H9 (cell line): Measurements from ENCODE around the gene RERE. TPM values are rescaled to one million over a fixed set of nuclear protein-coding genes. Genes with fewer than 3 reads are reported as not detected.

Source experiments
- DNase-seq: peaks from one replicate; pipeline ENCODE4 v3.0.0-alpha.2; 2017
- H2AFZ ChIP-seq: one replicate; pipeline ENCODE4 v1.6.1; 2013; ENCODE audit warnings: mild to moderate bottlenecking, low read length, control low read depth, moderate library complexity
- H2AK5ac ChIP-seq: 2 replicates; pipeline ENCODE4 v1.6.1; 2013; ENCODE audit warnings: low read length, control low read depth, mixed read lengths; ENCODE audit not compliant: insufficient read length
- H2BK120ac ChIP-seq: one replicate; pipeline ENCODE4 v1.6.1; 2013; ENCODE audit warnings: low read depth, mild to moderate bottlenecking, low read length, control low read depth, inconsistent platforms; ENCODE audit not compliant: poor library complexity, severe bottlenecking
- H2BK12ac ChIP-seq: 2 replicates; pipeline ENCODE4 v1.6.1; 2013; ENCODE audit warnings: low read length, control low read depth, mixed read lengths, low read depth; ENCODE audit not compliant: insufficient read length
- H2BK15ac ChIP-seq: 2 replicates; pipeline ENCODE4 v1.6.1; 2013; ENCODE audit warnings: low read depth, low read length, control low read depth
- H2BK20ac ChIP-seq: one replicate; pipeline ENCODE4 v1.6.1; 2013; ENCODE audit warnings: low read depth, mild to moderate bottlenecking, low read length, control low read depth, inconsistent platforms; ENCODE audit not compliant: poor library complexity, severe bottlenecking
- H2BK5ac ChIP-seq: 2 replicates; pipeline ENCODE4 v1.6.1; 2013; ENCODE audit warnings: low read length, control low read depth, mixed read lengths; ENCODE audit not compliant: insufficient read length
- H3K14ac ChIP-seq: 2 replicates; pipeline ENCODE4 v1.6.1; 2013; ENCODE audit warnings: low read length, control low read depth; ENCODE audit not compliant: insufficient read depth
- H3K18ac ChIP-seq: 2 replicates; pipeline ENCODE4 v1.6.1; 2013; ENCODE audit warnings: low read depth, mild to moderate bottlenecking, mixed read lengths, low read length, control low read depth; ENCODE audit not compliant: insufficient read length
- H3K23ac ChIP-seq: 2 replicates; pipeline ENCODE4 v1.6.1; 2013; ENCODE audit warnings: low read length, control low read depth, mixed read lengths, low read depth; ENCODE audit not compliant: insufficient read length
- H3K23me2 ChIP-seq: 2 replicates; pipeline ENCODE4 v1.6.1; 2013; ENCODE audit warnings: low read depth, mild to moderate bottlenecking, mixed read lengths, low read length, control low read depth; ENCODE audit not compliant: insufficient read length, poor library complexity, severe bottlenecking
- H3K27ac ChIP-seq: 2 replicates; pipeline ENCODE4 v1.5.1; 2013; ENCODE audit warnings: low read length, control low read depth, mixed read lengths, low read depth; ENCODE audit not compliant: insufficient read length
- H3K27me3 ChIP-seq: 2 replicates; pipeline ENCODE4 v1.6.1; 2013; ENCODE audit warnings: low read length, control low read depth, inconsistent platforms; ENCODE audit not compliant: insufficient read depth
- H3K4ac ChIP-seq: 2 replicates; pipeline ENCODE4 v1.6.1; 2013; ENCODE audit warnings: low read depth, mild to moderate bottlenecking, control low read depth, inconsistent platforms, low read length, moderate library complexity
- H3K4me1 ChIP-seq: 2 replicates; pipeline ENCODE4 v1.6.1; 2013; ENCODE audit warnings: low read length, control low read depth, inconsistent platforms; ENCODE audit not compliant: insufficient read depth
- H3K4me2 ChIP-seq: 2 replicates; pipeline ENCODE4 v1.6.1; 2013; ENCODE audit warnings: low read length, control low read depth, mixed read lengths; ENCODE audit not compliant: insufficient read length, insufficient read depth
- H3K56ac ChIP-seq: 2 replicates; pipeline ENCODE4 v1.6.1; 2013; ENCODE audit warnings: low read depth, mild to moderate bottlenecking, mixed read lengths, low read length, control low read depth; ENCODE audit not compliant: insufficient read length
- H3K79me1 ChIP-seq: 2 replicates; pipeline ENCODE4 v1.6.1; 2013; ENCODE audit warnings: low read depth, mild to moderate bottlenecking, moderate library complexity, low read length, control low read depth, inconsistent platforms; ENCODE audit not compliant: insufficient read depth, poor library complexity, severe bottlenecking
- H3K79me2 ChIP-seq: 2 replicates; pipeline ENCODE4 v1.6.1; 2013; ENCODE audit warnings: low read length, control low read depth, inconsistent platforms; ENCODE audit not compliant: insufficient read depth
- H3K9ac ChIP-seq: 2 replicates; pipeline ENCODE4 v1.6.1; 2013; ENCODE audit warnings: low read length, control low read depth, mixed read lengths; ENCODE audit not compliant: insufficient read length; ENCODE audit errors: extremely low read depth
- H3K9me3 ChIP-seq: one replicate; pipeline ENCODE4 v1.6.1; 2013; ENCODE audit warnings: low read depth, low read length, inconsistent platforms; ENCODE audit not compliant: control insufficient read depth
- H3T11ph ChIP-seq: one replicate; pipeline ENCODE4 v1.6.1; 2013; ENCODE audit warnings: mild to moderate bottlenecking, low read length, control low read depth, inconsistent platforms
- H4K20me1 ChIP-seq: one replicate; pipeline ENCODE4 v1.6.1; 2013; ENCODE audit not compliant: control insufficient read depth, insufficient read length, insufficient read depth
- H4K5ac ChIP-seq: 2 replicates; pipeline ENCODE4 v1.6.1; 2013; ENCODE audit warnings: low read depth, mild to moderate bottlenecking, mixed read lengths, low read length, control low read depth; ENCODE audit not compliant: insufficient read length
- H4K8ac ChIP-seq: replicated peaks from 2 replicates; pipeline ENCODE4 v1.6.1; 2013; ENCODE audit warnings: low read length, control low read depth, mixed read lengths, low read depth; ENCODE audit not compliant: insufficient read length
- H4K91ac ChIP-seq: 2 replicates; pipeline ENCODE4 v1.6.1; 2013; ENCODE audit warnings: low read depth, mild to moderate bottlenecking, moderate library complexity, mixed read lengths, low read length, control low read depth; ENCODE audit not compliant: insufficient read length
- H3K27ac Mint-ChIP-seq, 3 experiments: 2 replicates in 2 of 3; 3 replicates in 1 of 3; pipeline ENCODE4 v1.8.0; 2020 to 2021; ENCODE audit warnings: mixed read lengths in 3 of 3, mild to moderate bottlenecking in 1 of 3, moderate library complexity in 1 of 3
- H3K27me3 Mint-ChIP-seq: 2 replicates; pipeline ENCODE4 v1.8.0; 2021; ENCODE audit warnings: low read depth, mild to moderate bottlenecking, moderate library complexity, mixed read lengths
- H3K36me3 Mint-ChIP-seq, 3 experiments: 2 replicates in 2 of 3; 3 replicates in 1 of 3; pipeline ENCODE4 v1.8.0; 2020 to 2021; ENCODE audit warnings: low read depth in 3 of 3, mixed read lengths in 3 of 3; ENCODE audit not compliant: insufficient read depth in 1 of 3
- H3K4me1 Mint-ChIP-seq, 2 experiments: 2 replicates each; pipeline ENCODE4 v1.8.0; 2020; ENCODE audit warnings: mixed read lengths in 2 of 2
- H3K4me3 Mint-ChIP-seq, 2 experiments: 2 replicates in 1 of 2; 3 replicates in 1 of 2; pipeline ENCODE4 v1.8.0; 2020 to 2021; ENCODE audit warnings: mild to moderate bottlenecking in 2 of 2, mixed read lengths in 2 of 2, moderate library complexity in 1 of 2
- H3K9me3 Mint-ChIP-seq, 2 experiments: 2 replicates in 1 of 2; 3 replicates in 1 of 2; pipeline ENCODE4 v1.8.0; 2020; ENCODE audit warnings: mild to moderate bottlenecking in 2 of 2, mixed read lengths in 2 of 2, moderate library complexity in 1 of 2
- CTCF ChIP-seq: fragments of 200-600 bp; sonication (generic); conservative IDR thresholded peaks from 3 replicates; pipeline ENCODE4 v1.8.0; 2021; ENCODE audit warnings: antibody characterized with exemption, mild to moderate bottlenecking
- WGBS: extraction: QIAGEN DNeasy Blood & Tissue Kit; methylation state at CpG from one replicate; pipeline ENCODE4 v1.1.7; 2013; ENCODE audit warnings: missing lambda C conversion rate, low lambda C conversion rate, mixed read lengths; ENCODE audit not compliant: insufficient read length; ENCODE audit errors: extremely low coverage; 5-methylcytosine and 5-hydroxymethylcytosine counted together
- total RNA-seq: library from RNA; stranded (reverse); gene quantifications from 2 replicates; pipeline ENCODE4 v1.2.1, GENCODE V29; 2021

Gene RERE
- total RNA-seq, 1 experiment from 2014 or later, result 103 TPM

DNA sequence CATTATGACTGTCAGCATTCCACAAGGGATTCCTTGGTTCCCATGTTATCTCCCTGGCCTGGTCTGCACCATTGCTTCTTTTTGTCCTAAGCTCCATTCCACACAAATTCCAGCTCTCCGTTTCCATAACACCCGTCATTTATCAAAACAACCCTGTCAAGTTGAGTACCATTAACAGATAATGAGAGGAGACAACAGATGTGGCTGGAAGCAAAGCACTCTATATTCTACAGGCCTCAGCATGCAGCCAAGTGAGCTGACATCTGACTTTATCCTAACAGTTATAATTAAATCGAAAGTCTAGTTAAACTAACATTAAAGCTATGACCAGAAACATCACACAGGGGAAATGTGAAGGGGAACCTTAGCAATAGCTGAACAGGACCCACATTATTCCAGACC is 110.4 kb downstream of the RERE start:
- Mint-ChIP-seq H3K27me3 (no peaks in the 10 kb centered on the region; the same call in 1 of the 2 replicates), H3K27ac (peak overlapping the region in 2 of 3 experiments; percentile 62 to 76; a peak in 4 of 7 replicates), H3K36me3 (peaks cover 4 to 9% (median 5%) of the 10 kb centered on the region in 3 experiments; a peak in 3 of 7 replicates), H3K4me1 (peaks cover 47 to 49% of the 10 kb centered on the region in 2 experiments), H3K4me3 (no peak overlapping the region), H3K9me3 (no peaks in the 10 kb centered on the region; a peak in 1 of 5 replicates)
- no peak overlapping the region for H2BK15ac ChIP-seq
- H4K8ac ChIP-seq, result no peak overlapping the region
- no peak overlapping the region for H3K27ac ChIP-seq
- H2AK5ac ChIP-seq, result no peak overlapping the region
- no peak overlapping the region for H2AFZ ChIP-seq
- no peak overlapping the region for H3K23ac ChIP-seq
- H3K56ac ChIP-seq, result no peak overlapping the region
- H3K9me3 ChIP-seq, result no peaks in the 10 kb centered on the region
- no peak overlapping the region for H2BK120ac ChIP-seq
- H4K91ac ChIP-seq, result no peak overlapping the region
- peaks cover 3% of the 10 kb centered on the region for H3K79me1 ChIP-seq
- no peak overlapping the region for H2BK12ac ChIP-seq
- no peak overlapping the region for H3K4me2 ChIP-seq
- DNase-seq, result no peak
- H4K5ac ChIP-seq, result no peak overlapping the region
- no peak overlapping the region for H3T11ph ChIP-seq
- H3K4ac ChIP-seq, result no peak overlapping the region
- H3K4me1 ChIP-seq, result peaks cover 4% of the 10 kb centered on the region; the same call in 1 of the 2 replicates
- peaks cover 5% of the 10 kb centered on the region for H3K23me2 ChIP-seq
- H3K79me2 ChIP-seq, result peaks cover 1% of the 10 kb centered on the region; the same call in 1 of the 2 replicates
- no peak overlapping the region for H3K14ac ChIP-seq
- TF ChIP-seq CTCF, result no peak
- no peak overlapping the region for H3K9ac ChIP-seq
- H3K18ac ChIP-seq, result no peak overlapping the region
- no peak overlapping the region for H2BK5ac ChIP-seq
- H2BK20ac ChIP-seq, result no peak overlapping the region
- no peaks in the 10 kb centered on the region for H4K20me1 ChIP-seq
- no CpG with 5 or more reads among the region's 3 CpGs for WGBS
- H3K27me3 ChIP-seq, result no peaks in the 10 kb centered on the region
